GM19455 (cell line): Measurements from ENCODE around the gene RUNX1.

Experiments used
- ATAC-seq: cut with Tn5 transposase; IDR thresholded peaks from one replicate; pipeline ENCODE4 v1.9.1; 2021; ENCODE audit not compliant: unreplicated experiment

Gene RUNX1

GRCh38 chr21:34800797-34801518 is 248.1 kb downstream of the RUNX1 start:
- ATAC-seq: no peak

- no peak for ATAC-seq
Measured at GRCh38 chr21:34799092-34799491, 250.0 kb downstream of the RUNX1 start.

GRCh38 chr21:34797921-34798535 is 251.1 kb downstream of the RUNX1 start:
- no peak for ATAC-seq

- no peak for ATAC-seq
Measured at GRCh38 chr21:34797201-34797525, 251.9 kb downstream of the RUNX1 start.

- no peak for ATAC-seq
Measured at GRCh38 chr21:34796518-34797200, 252.4 kb downstream of the RUNX1 start.

- no peak for ATAC-seq
Measured at GRCh38 chr21:34795548-34796180, 253.4 kb downstream of the RUNX1 start.

- no peak for ATAC-seq
Measured at GRCh38 chr21:34795175-34795547, 253.9 kb downstream of the RUNX1 start.

GRCh38 chr21:34794686-34795085 is 254.4 kb downstream of the RUNX1 start:
- no peak for ATAC-seq

- ATAC-seq: no peak
Measured at GRCh38 chr21:34793471-34793870, 255.6 kb downstream of the RUNX1 start.

GRCh38 chr21:34792504-34793089 is 256.5 kb downstream of the RUNX1 start:
- ATAC-seq: no peak

- no peak for ATAC-seq
Measured at GRCh38 chr21:34791776-34792503, 257.2 kb downstream of the RUNX1 start.

GRCh38 chr21:34790834-34791233 is 258.3 kb downstream of the RUNX1 start:
- ATAC-seq: no peak

- no peak for ATAC-seq
Measured at GRCh38 chr21:34790341-34790740, 258.8 kb downstream of the RUNX1 start.

GRCh38 chr21:34788879-34789278 is 260.2 kb downstream of the RUNX1 start:
- ATAC-seq: no peak

GRCh38 chr21:34783815-34784214 is 265.3 kb downstream of the RUNX1 start:
- ATAC-seq: no peak

GRCh38 chr21:34782506-34783360 is 266.4 kb downstream of the RUNX1 start:
- ATAC-seq: no peak

GRCh38 chr21:34781526-34781925 is 267.6 kb downstream of the RUNX1 start:
- no peak for ATAC-seq

- ATAC-seq: no peak
Measured at GRCh38 chr21:34779860-34780259, 269.2 kb downstream of the RUNX1 start.

GRCh38 chr21:34775793-34776192 is 273.3 kb downstream of the RUNX1 start:
- ATAC-seq: no peak

GRCh38 chr21:34774750-34775149 is 274.4 kb downstream of the RUNX1 start:
- no peak for ATAC-seq
